Lower leg skin (tissue), 3 donors: Measurements from ENCODE around the gene PUS1.

Source experiments
- POLR2A ChIP-seq, 2 donors: fragments of 450-650 bp; IDR thresholded peaks; one replicate each; pipeline ENCODE4 v1.6.1; 2016 to 2017; ENCODE audit warnings: antibody characterized with exemption in 2 of 2, mild to moderate bottlenecking in 1 of 2, moderate library complexity in 1 of 2
- TF ChIP-seq, protein P1 (sequence below), 3 donors: fragments of 450-650 bp; IDR thresholded peaks; one replicate each; pipeline ENCODE4 v1.5.1; 2016; ENCODE audit warnings: antibody characterized with exemption in 3 of 3, mild to moderate bottlenecking in 3 of 3, moderate library complexity in 2 of 3

DNA sequence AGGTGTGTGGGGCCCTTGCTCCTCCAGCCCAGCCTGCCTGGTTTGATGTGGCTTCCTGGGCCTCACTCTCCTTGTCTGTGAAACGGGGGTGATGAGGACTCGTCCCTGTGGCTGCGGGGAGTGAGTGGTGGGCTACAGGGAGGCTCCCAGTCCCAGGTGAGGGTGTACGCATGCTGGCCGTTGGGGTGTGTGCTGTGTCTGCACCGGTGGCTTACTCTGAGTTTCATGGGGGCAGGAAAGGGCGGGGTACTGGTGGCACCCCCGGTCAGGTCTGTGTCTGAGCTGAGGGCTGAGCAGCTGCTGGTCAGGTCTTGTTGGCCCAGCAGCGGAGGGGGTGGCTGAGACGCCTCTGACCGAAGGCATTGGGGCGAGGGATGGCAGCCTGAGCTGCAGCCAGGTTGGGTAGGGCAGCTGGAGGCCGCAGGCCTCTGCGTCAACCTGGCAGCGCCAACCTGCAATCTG lies 23.4 kb upstream of the PUS1 start:
- TF ChIP-seq, protein P1, sequence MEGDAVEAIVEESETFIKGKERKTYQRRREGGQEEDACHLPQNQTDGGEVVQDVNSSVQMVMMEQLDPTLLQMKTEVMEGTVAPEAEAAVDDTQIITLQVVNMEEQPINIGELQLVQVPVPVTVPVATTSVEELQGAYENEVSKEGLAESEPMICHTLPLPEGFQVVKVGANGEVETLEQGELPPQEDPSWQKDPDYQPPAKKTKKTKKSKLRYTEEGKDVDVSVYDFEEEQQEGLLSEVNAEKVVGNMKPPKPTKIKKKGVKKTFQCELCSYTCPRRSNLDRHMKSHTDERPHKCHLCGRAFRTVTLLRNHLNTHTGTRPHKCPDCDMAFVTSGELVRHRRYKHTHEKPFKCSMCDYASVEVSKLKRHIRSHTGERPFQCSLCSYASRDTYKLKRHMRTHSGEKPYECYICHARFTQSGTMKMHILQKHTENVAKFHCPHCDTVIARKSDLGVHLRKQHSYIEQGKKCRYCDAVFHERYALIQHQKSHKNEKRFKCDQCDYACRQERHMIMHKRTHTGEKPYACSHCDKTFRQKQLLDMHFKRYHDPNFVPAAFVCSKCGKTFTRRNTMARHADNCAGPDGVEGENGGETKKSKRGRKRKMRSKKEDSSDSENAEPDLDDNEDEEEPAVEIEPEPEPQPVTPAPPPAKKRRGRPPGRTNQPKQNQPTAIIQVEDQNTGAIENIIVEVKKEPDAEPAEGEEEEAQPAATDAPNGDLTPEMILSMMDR (IDR thresholded peaks at IDR 0.05) = no peak
- TF ChIP-seq POLR2A (IDR thresholded peaks at IDR 0.05) = no peak
